GM19455 (cell line): ENCODE data around the gene SAMD5.
"Not testable (repeated sequence)": the region's sequence is repeated elsewhere in the genome, so short reads cannot be mapped to it uniquely, and the experiment has no call there.

Experiments used
- ATAC-seq: cut with Tn5 transposase; IDR thresholded peaks from one replicate; pipeline ENCODE4 v1.9.1; 2021; ENCODE audit not compliant: unreplicated experiment

Gene SAMD5

DNA sequence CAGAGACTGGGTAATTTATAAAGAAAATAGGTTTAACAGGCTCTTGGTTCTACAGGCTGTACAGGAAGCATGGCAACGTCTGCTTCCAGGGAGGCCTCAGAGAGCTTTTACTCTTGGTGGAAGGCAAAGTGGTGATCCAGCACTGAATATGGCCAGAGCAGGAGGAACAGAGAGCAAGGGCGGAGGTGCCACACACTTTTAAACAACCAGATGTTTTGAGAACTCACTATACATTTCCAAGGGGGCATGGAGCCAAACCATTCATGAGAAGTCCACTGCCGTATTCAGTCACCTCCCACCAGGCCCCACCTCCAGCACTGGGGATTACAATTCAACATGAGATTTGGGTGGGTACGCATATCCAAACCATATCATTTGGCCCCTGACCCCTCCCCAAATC is 18.7 kb downstream of the SAMD5 start:
- no peak for ATAC-seq

GRCh38 chr6:147528511-147529145 is 20.1 kb downstream of the SAMD5 start:
- ATAC-seq = no peak

DNA sequence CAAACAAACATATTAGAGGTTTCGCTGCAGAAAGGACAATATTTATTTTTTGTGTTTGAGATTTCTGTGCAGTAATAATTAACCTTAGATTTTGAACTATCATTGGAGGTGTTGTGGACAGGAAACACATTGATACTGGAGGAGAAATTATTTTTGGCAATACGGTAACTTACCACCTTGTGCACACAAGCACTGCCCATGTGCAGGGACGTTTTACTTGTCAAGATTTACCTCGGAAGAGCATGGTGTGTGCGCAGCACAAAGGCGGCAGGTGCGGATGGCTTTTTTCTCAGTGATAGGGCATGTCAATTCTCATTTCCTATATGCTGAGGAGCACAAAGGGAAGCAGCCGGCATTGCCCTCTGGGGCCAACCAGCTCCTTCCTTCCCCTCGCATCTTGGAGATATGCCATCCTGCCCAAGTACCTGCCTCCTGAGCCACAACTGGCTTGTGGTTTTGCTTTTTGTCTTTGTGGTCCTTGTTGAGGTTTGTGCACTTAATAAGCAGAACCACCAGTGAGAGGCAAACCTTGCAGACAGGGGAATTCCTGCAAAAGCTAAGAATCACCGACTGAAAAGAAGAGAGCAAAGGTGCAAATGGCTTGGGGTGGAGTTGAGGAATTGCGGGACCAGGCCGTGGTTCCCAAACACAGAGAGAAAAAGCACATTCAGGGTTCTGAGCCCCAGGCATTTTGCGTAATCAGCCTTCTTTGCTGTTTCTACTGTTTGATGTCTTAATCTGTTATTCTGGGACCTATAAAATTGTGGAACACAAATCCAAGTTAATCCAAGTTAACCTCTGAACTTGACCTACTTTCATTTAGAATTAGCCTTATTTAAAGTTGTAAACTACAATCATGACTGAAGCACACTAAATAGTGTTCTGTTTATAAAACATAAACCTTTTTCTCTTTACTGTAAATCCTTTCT is 21.9 kb downstream of the SAMD5 start:
- ATAC-seq = no peak

DNA sequence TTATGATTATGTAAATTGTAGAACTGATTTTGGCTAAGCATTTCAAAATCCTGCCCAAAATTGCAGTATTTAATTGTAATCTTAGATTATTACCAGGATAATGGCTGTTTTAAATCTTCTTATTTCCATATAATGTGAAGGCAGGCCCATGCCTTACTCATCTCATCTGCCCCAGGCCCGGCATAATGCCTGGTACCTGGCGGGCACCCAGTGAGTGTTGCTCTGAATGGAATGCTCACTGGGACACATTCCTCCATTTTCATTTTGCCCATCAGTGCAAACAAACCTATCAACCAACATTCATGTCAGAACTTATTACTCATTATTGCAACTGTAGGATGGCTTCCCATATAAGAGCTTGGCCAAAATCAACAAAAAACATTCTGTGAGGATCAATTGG is 22.8 kb downstream of the SAMD5 start:
- ATAC-seq = no peak

- ATAC-seq = no peak
These were observed 25.8 kb downstream of the SAMD5 start for GRCh38 chr6:147534116-147534860.

DNA sequence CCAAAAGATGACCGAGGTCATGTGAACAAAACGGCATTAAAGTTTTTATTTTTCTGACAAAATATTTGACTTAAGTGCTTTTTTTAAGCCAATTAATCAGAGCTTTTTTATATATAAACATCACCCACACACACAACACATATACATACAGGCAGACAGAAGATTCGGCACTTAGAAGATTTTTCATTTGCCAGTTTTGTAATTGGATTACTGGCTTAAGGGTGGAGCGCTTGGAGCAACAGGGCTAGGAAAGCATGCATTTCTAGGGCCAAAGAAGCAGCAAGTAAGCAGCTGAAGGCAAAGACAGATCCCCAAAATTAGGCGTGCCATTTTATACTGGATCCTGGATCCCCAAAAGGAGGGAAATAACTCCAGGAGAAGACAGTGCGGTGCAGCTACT is 30.3 kb downstream of the SAMD5 start:
- no peak for ATAC-seq

DNA sequence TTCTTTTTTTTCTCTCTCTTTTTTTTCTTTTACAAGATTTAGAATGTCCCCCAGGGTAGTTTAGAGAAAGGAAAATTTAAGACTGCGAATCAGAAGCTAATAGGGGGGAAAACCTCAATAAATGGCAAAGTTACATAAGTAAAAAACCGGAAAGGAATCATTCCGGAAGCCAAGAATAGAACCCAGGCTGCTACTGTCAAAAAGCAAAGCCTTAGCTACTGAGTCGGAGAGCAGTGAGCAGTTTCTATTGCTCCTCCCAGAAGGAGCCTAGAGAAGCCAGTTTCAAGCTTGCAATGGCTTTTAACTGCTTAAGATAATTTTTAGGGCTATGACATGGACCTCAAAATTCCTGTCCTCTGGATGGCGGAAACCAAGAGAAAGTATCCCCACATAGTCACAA is 31.6 kb downstream of the SAMD5 start:
- ATAC-seq = no peak

- not testable (repeated sequence) for ATAC-seq
These were observed 33.9 kb downstream of the SAMD5 start for GRCh38 chr6:147542436-147542835.

DNA sequence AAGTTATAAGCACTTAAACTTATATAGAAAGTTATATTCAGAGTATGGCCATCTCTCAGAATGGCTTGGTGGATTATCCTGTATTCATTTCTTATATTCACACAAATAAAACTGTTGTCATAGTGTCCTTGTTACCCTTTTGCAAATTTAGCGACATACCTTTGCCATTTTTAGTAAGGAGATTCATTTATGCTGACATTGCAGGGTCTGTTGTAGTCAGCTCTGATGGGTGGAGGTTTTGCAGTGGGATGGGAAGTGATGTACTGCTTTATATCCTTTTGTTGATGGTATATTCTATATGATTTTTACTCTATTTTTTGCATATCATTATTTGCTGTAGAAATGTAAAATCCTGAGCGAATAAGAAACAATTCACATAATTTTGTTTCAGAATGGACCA is 35.9 kb downstream of the SAMD5 start:
- ATAC-seq = no peak

GRCh38 chr6:147546501-147547368 is 38.2 kb downstream of the SAMD5 start:
- ATAC-seq = no peak

GRCh38 chr6:147547369-147547902 is 38.9 kb downstream of the SAMD5 start:
- ATAC-seq = no peak

DNA sequence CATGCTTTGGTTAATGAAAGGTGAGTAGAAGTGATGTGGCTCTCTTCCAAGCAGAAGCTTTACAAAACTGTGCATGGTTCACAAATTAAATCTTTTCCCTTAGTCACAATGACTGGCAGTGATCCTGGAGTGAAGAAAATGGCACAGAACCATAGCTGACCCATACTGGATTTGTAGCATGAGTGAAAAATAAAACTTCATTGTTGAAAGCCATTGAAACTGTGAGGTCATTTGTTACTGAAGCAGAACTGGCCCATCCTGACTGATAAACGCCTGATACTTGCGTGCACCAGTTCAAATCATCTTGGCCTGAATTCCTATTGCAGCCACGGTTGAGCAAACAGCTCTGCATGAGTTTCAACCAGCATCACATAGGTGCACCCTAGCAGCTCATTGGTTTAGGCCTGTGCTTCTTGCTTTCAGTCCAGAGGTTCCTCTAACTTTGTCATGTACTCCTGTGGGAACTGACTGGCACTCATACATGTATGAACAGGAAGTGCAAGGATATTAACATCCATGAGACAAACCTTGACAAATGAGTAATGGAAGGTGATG is 40.5 kb downstream of the SAMD5 start:
- no peak for ATAC-seq

DNA sequence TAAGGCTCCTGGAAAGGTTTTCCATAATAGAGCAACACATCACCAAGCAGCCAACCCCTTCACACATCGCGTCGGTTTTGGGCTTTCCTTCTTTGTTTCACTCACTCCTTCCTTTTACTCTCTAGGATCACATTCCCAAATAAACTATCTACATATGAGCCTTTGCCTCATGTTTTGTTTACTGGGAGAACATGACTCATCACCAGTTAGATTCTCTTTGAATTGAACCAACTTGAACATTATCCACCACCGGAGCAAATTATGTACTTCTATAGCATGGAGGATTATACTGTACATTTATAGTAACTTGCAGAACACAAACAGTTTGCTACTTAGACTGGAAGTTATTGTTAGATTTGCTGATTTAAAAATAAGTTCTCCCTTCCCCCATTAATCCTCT is 41.0 kb downstream of the SAMD5 start:
- ATAC-seq = no peak

DNA sequence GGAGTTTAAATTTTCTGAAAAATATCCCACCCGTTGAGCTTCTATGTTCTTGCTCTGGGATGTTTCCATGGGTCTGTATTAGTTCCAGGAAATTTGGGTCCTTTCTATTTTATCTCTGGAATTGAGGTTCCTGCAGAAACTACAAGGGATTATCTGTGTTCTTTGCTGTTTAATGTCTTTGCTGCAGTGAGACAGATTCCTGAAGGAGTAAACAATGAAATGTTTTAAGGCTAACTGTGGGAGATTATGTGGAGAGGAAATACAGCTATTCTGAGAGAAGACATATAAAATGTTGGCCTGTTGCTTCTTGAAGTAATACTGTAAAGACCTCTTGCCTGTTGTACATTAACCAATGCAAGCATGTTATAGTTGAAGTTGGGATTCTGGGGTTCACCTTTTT is 43.5 kb downstream of the SAMD5 start:
- no peak for ATAC-seq

DNA sequence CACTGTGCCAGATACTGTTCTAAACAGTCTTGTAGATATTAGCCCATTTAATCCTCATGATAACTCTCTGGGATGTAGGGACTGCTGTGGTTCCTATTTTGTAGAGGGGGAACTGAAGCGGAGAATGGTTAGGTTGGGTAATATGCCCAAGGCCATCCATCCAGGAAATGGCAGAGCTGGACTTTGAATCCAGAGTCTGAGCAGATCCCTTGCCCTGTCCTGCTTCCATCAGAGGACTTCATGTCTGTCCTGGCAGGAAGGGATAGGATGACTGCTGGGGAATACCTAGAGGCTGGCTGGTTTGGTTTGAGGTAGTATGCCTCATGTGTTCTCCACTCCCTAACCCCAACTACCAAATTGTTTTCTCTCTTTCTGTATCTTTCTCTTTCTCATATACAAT is 44.6 kb downstream of the SAMD5 start:
- ATAC-seq = no peak

DNA sequence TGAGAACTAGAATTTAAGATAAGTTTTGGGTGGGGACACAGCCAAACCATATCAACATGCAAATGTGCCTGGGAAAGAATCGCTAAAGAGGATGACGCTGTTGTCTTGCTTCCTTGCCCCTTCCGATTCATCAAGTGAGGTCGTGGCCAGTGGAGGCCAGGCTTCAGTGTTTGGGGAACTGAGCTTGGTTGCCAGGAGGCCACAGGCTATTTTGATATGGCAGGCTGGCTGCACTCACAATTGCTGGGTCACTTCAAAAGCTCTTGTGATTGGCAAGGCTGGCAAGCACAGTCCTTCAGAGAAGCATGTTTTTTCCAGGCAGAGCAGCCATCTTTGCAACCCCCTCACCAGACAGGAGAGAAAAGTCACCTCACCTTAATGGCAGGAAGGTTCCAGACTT is 45.8 kb downstream of the SAMD5 start:
- ATAC-seq = no peak

DNA sequence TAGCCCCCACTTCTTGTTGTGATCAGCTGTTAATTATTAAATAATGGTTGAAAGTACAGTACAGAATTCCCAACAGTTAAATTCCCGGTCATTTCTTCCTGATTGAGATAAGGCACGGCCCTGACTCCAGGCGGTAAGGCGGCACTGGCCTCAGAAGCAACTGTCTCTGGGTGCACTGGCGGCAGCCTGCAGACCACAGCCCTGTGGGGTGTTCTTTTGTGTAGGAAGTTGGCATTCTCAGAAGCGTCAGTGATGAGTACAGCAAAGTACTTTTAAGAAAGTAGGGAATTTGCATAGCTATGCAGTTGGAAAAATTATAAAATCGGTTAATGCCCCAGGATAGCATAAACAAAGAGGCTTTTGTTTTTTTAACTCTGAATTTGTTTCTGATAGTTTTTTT is 50.5 kb downstream of the SAMD5 start:
- no peak for ATAC-seq

DNA sequence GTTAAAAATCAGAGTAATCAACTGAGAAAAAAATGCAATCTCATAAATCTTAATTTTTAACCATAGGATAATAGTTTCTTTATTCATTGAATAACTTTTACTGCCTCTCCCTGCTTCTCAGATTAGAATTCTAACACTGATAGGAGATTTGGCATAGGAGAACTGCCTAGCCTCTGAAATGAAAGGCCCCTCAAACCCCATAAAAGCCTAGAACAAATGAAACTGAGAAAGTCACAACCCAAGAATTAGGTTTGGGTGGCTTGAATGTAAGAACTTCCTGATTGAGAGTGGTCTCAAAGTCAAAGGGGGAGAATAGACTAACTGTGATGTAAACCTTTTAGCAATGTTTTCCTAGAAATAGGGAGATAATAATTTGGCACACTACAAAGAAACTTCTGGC is 52.2 kb downstream of the SAMD5 start:
- ATAC-seq = no peak

GRCh38 chr6:147561726-147562125 is 53.2 kb downstream of the SAMD5 start:
- ATAC-seq = no peak

- ATAC-seq = no peak
These were observed 55.0 kb downstream of the SAMD5 start for GRCh38 chr6:147563472-147563871.
